Measurements from ENCODE around the gene TPK1.
"Not testable (repeated sequence)": the region's sequence is repeated elsewhere in the genome, so short reads cannot be mapped to it uniquely, and the experiment has no call there.

TPK1 gene

DNA sequence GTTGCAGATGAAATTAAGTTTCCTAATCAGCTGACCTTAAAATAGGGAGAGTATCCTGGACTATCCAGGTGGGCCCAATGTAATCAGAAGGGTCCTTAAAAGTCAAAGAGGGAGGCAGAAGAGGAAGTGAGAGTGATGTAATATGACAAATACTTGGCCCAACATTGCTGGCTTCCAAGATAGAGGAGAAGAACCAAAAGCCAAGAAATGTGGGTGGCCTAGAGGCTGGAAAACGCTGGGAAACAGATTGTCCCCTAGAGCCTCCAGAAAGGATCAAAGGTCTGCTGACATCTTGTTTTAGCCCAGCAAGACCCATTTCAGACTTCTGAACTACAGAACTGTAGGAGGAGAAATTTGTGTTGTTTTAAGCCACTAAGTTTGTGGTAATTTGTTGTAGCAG lies 352.7 kb downstream of the TPK1 start:
- FAIRE-seq: no peak
- no peak for DNase-seq (ENCODE audit: low spot score)

DNA sequence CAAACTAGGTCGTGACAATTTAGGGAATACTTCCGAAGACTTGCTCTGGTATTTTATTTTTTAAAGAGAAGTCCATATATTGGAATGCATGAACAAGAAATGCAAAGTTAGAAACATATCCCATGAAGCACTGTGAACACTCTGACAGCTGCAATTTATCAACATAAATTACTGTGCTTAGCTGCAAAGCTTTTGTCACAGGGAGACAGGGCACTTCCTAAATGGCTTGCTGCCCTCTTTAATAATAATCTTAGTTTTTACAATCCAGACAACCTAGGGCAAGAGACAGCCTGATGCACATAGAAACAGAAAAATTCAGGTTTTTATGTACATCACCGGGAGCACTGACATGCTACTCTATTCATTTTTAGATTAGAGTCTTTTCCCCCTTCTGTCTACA lies 354.0 kb downstream of the TPK1 start:
- DNase-seq (ENCODE audit: low spot score) (no peak), FAIRE-seq (no peak)

DNA sequence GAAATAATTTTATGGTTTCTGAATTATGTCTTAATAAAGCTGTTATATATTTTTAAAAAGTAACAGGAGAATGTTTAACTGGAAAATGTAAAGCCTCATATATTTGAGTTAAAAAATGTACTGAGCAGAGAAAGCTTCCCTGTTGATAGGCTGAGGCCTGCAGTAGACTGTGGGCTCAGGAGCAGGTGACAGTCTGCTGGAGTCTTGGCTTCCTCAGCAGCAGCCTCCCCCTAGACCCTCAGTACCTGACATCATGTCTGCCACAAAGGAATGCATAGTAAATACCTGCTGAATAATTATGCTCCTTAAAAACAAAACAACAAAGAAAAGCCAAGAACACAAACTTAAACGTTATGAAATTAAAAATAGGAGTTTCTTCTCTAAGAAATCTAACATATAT lies 358.5 kb downstream of the TPK1 start:
- FAIRE-seq: no peak
- no peak for DNase-seq (ENCODE audit: low spot score)

GRCh38 chr7:144474800-144475615 lies 360.8 kb downstream of the TPK1 start:
- DNase-seq (ENCODE audit: low spot score): no peak

DNA sequence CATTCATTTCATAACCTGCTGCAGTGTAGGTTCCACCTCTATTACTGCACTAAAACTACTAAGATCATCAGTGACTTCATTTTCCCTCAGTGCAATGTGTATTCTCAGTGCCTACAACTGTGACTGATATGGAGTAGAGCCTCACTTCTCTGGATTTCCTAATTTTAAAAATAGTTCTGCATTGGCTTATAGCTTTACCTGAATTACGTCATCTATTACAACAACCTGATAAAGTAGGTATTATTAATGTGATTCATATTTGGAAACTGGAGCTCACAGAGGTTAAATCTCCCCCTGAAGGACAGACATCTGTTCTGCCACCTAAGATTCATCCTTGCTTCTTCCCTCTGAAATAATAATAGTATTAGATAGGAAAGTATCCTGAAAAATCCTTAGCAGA lies 361.5 kb downstream of the TPK1 start:
- FAIRE-seq (no peak), DNase-seq (ENCODE audit: low spot score) (no peak)

More at GRCh38 chr7:144474800-144475615, 360.8 kb downstream of the TPK1 start:
- FAIRE-seq: no peak

DNA sequence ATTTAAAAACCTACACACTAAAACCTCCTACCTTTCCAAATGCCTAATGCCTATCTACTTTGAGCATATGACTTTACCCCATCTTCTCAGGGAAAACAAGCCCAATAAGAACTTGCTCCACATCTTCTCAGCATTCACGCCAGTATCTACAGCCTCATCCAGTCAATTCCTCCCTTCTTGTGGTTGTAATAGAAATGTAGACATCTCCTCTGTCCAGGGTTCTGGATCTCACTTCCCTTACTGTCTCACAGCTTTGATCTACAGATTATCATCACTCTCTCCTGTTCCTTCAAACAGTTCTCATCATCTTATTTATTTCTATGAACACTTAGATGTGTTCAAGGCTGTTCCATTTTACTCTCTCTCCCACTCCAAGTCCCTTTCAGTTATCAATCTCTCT lies 361.9 kb downstream of the TPK1 start:
- FAIRE-seq (no peak), DNase-seq (ENCODE audit: low spot score) (no peak)

- DNase-seq (ENCODE audit: low spot score) (no peak), FAIRE-seq (no peak)
Observed at GRCh38 chr7:144470078-144470477, 365.8 kb downstream of the TPK1 start.

GRCh38 chr7:144468990-144469732 lies 366.7 kb downstream of the TPK1 start:
- no peak for DNase-seq (ENCODE audit: low spot score)
- FAIRE-seq: no peak

GRCh38 chr7:144459635-144460034 lies 376.2 kb downstream of the TPK1 start:
- DNase-seq (ENCODE audit: low spot score) (no peak), FAIRE-seq (no peak)

DNA sequence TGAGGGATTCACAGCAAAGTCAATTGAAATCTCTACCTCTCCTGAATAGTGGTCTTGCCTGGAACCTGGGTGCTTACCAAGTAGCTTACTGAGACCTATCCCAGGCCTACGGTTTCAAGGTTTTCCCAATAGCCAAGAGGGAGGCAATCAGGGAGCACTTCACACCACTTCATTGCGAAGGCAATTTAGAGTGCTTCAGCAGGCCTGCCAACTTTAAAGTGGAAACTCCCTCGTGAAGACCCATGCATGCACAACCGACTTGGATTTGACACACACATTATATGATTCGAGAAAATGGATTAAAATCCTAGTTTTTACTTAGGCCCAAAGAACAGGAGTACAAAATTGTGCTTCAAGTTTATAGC lies 380.8 kb downstream of the TPK1 start:
- FAIRE-seq (no peak), DNase-seq (ENCODE audit: low spot score) (no peak)

DNA sequence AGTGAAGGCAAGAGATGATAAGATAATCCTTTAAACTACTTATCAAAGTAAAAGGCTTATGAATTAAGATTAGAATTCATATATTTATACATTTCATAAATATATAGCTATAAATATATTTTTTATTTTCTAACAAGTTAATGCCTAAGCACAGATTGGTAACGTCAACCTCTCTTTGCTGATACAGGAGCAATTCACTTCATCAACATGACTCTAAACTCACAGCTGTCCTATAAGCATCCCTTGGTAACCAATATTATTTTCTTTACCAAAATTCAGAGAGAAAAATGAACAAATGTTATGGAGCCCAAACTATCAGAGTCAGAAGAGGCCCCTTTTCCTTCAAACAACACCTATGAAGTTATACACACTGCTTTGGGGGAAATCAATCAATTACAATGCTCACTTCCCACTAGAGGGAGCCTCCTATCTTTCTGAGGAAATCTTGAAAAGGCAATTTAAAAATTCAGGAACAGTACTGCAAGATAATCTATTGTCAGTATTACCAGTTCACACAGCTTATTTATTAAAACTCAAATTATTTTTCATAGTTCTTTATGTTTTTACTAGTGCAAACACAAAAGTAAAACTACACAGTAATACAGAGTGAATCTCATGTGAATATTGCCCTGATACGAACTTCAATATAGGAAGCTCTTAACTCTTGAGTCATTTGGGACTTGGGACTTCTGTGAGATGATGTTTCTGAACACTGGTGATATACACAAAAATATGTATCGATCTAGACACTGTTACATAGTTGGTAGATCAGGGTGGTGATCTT lies 381.4 kb downstream of the TPK1 start:
- DNase-seq (ENCODE audit: low spot score) (no peak), FAIRE-seq (no peak)

DNA sequence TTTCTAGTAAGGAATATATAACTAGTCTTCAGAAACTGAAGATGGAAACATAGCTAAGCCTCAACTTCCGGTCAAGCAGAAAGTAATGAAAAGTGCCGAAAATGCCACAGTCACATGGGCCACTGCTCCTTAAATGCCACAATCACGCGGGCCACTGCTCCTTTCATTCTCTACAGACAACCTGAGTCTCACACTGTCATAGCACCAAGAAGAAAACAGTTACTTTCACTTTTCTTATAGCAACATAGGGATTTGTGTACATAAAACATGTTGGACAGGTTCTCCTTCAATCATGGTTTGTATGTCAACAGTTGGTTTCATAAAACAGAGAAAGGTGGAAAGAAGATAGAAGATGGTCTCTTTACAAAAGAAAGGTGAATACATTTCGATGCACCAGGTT lies 383.8 kb downstream of the TPK1 start:
- no peak for FAIRE-seq
- no peak for DNase-seq (ENCODE audit: low spot score)

DNA sequence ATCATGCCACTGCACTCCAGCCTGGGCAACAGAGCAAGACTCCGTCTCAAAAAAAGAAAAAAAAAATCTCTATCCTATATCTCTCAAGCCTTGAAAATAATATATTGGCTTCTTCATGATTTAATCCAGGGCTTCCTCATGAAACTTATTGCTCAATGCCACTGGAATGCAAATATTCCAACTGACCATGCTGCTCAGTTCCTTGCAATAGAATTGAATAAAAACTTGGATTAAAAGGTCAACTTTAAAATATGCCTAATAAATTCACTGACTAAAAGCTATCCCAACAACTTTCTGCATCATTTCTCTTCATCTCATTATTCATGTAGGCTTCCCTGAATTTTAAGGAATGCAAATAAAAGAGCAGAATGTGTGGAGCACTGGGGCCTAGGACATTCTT lies 390.3 kb downstream of the TPK1 start:
- DNase-seq (ENCODE audit: low spot score): no peak
- FAIRE-seq: no peak

DNA sequence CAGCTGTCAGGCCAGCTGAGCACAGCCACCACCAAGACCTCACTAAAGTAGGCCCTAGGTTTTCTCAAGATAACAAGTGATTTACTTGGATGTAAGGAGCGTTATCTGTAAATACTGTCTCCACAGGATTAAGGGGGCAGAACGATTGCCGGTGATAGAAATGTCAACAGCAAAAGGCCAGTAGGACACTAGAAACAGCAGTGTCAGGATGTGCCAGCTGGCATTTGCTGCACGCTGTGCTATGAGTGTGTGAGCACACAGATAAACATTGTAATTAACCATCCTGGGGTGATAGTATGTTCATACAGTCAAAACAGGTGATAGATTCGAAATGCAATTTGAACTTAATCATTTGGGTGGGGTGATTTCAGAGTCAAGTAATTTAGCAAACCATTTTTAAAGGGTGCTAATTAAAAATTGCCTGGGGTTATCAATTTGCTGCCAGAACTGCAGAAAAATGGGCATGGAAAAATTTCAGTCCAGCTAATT lies 396.1 kb downstream of the TPK1 start:
- DNase-seq (ENCODE audit: low spot score) (no peak), FAIRE-seq (no peak)

- no peak for FAIRE-seq
- DNase-seq (ENCODE audit: low spot score): no peak
Observed at GRCh38 chr7:144438759-144439158, 397.1 kb downstream of the TPK1 start.

DNA sequence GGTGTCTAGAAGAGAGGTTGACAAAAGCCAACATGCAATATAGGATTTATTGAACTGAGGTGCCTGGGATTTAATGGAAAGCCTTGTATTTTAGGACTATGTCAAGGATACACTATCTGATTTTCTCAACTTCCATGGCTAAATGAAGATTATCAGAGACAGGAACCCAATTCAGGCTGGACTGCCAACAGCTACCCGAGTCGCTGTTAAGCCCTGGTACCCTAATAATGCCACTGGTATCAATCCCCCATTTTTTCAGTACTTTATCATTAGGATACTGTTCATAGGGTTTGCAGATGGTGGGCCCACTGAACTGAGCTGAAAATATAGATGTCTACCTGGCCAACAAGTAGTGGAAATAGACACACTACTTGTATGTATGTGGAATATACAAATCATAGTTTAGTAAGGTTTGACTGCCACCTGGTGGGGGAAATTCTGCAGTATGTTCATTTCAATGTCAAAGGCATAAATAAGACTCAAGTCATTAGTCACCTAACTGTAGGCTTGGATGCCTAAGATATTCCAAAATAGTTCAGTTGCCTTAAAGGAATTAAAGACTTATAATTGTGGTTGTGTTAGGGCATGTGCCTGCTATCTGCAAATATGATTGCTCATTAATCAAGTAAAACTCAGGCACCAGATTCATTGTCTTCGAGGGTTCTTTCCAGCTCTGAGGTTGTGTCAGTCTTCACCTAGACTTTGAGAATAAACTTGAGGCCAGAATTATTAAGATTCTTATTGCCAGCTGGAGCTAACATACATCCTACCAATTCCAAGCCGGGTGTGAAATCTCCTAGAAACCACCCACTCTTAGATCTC lies 398.3 kb downstream of the TPK1 start:
- no peak for FAIRE-seq
- peak; percentile 17 for DNase-seq (ENCODE audit: low spot score)

- FAIRE-seq: no peak
- DNase-seq (ENCODE audit: low spot score): no peak
Observed at GRCh38 chr7:144436500-144436899, 399.4 kb downstream of the TPK1 start.

DNA sequence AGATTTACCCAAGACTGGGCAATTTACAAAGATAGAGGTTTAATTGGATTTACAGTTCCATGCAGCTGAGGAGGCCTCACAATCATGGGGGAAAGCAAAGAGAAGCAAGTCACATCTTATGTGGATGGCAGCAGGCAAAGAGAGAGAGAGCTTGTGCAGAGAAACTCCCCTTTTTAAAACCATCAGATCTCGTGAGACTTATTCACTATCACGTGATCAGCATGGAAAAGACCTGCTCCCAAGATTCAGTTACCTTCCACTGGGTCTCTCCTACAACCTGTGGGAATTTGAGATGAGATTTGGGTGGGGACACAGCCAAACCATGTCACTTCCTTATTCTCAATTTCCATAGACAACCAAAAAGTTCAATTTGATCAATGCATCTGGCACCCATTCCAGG lies 407.4 kb downstream of the TPK1 start:
- FAIRE-seq: no peak
- DNase-seq (ENCODE audit: low spot score): no peak

DNA sequence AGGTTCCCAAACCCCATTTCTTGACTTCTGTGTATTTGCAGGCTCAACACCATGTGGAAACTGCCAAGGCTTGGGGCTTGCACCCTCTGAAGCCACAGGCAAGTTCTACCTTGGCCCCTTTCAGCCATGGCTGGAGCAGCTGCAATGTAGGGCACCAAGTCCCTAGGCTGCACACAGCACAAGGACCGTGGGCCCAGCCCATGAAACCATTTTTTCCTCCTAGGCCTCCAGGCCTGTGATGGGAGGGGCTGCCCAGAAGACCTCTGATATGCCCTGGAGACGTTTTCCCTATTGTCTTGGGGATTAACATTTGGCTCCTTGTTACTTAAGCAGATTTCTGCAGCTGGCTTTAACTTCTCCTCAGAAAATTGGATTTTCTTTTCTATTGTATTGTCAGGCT lies 408.3 kb downstream of the TPK1 start:
- not testable (repeated sequence) for DNase-seq (ENCODE audit: low spot score); FAIRE-seq

DNA sequence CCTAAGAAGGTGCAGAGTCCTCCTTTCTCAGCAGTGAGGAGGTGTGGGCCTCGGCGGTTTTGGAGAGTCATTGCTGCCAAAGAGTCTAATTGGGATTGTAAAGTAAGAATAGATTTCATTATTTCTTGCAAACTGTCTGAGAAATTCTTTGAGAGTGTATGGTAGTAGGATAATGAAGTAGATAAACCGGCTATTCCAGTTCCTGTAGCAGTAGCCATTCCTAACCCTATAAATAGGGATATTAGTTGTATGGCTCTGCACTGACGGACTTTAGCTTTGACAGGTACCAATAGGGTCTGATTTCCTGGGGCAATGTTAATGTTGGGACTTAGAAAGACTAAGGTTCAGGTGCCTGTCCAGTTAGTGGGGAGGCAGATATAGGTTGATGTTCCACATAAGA lies 416.9 kb downstream of the TPK1 start:
- FAIRE-seq; DNase-seq (ENCODE audit: low spot score): not testable (repeated sequence)

DNA sequence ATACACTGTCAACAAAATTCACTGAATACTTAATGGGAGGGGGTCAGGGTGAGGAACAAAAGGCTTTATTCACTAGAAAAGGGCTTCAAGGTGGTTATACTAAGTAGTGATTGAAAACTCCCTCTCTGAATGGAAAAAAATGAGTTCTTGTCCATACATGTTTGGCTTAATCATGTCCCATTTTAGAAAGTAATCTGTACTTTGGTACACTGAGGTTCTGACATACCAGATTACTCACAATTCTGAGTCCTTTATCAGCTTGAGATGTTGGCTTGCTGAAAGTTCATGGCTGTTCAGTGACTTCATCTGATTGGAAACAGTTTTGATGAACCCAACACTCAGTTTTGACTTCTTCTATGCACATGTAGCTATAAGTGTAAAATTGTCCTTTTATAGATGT lies 419.5 kb downstream of the TPK1 start:
- FAIRE-seq: no peak
- no peak for DNase-seq (ENCODE audit: low spot score)
